Stomach (tissue), 4 donors: ENCODE measurements around the gene C1QL3.

ENCODE experiments used
- POLR2A ChIP-seq, 4 donors: fragments of 450-650 bp; IDR thresholded peaks; one replicate each; pipeline ENCODE4 v1.6.1; 2016; ENCODE audit warnings: antibody characterized with exemption in 4 of 4, control low read depth in 2 of 4, mild to moderate bottlenecking in 1 of 4, moderate library complexity in 1 of 4
- TF ChIP-seq, protein P1 (sequence below), 7 experiments: fragments of 450-650 bp in 4 of 7; fragments of 200-600 bp in 3 of 7; sonication (generic) in 3 of 7; IDR thresholded peaks; one replicate each; pipeline ENCODE4 v1.5.1; 2016 to 2019; ENCODE audit warnings: antibody characterized with exemption in 7 of 7, control low read depth in 2 of 7, mild to moderate bottlenecking in 1 of 7

DNA sequence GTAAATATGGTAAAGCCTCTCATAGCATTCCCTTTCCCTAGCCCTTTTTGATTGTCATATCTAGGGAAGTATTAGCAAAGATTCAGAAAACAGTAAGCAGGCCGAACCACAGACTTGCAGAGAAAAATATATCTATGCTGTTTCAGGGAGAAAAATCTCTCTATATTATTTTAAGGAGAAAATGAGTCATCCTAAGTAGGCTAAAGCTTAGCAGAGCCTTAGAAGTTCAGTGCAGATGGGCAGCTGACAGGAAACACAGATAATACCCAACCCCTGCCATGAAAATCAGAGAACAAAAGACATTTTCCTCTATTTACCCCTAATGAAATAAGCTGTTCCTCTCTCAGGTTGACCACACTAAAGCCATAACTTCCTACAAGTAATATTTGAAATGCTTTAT lies 16.5 kb downstream of the C1QL3 start:
- no peak for TF ChIP-seq POLR2A (IDR thresholded peaks at IDR 0.05)
- TF ChIP-seq, protein P1, sequence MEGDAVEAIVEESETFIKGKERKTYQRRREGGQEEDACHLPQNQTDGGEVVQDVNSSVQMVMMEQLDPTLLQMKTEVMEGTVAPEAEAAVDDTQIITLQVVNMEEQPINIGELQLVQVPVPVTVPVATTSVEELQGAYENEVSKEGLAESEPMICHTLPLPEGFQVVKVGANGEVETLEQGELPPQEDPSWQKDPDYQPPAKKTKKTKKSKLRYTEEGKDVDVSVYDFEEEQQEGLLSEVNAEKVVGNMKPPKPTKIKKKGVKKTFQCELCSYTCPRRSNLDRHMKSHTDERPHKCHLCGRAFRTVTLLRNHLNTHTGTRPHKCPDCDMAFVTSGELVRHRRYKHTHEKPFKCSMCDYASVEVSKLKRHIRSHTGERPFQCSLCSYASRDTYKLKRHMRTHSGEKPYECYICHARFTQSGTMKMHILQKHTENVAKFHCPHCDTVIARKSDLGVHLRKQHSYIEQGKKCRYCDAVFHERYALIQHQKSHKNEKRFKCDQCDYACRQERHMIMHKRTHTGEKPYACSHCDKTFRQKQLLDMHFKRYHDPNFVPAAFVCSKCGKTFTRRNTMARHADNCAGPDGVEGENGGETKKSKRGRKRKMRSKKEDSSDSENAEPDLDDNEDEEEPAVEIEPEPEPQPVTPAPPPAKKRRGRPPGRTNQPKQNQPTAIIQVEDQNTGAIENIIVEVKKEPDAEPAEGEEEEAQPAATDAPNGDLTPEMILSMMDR (IDR thresholded peaks at IDR 0.05) = no peak
